ENCODE results near the gene AMFR.

- TF ChIP-seq CTCF (conservative IDR thresholded peaks at IDR 0.05; ENCODE audit: low read depth, low read length) (no peak), EZH2 (IDR thresholded peaks at IDR 0.05; ENCODE audit: borderline replicate concordance, low read depth, low read length, poor library complexity, severe bottlenecking) (no peak)
Measured at GRCh38 chr16:56331399-56331798, 93.9 kb downstream of the AMFR start.
